Measurements from ENCODE around the gene KIF5A.

Gene KIF5A

GRCh38 chr12:57628280-57629191 is 78.7 kb downstream of the KIF5A start:
- Histone ChIP-seq H3K9ac (no peak overlapping the region), H3K4me3 (no peak overlapping the region), H3K36me3 (no peaks in the 10 kb centered on the region), H3K4me2 (no peak overlapping the region), H3K4me1 (peaks cover 19% of the 10 kb centered on the region), H3K27ac (no peak overlapping the region), H4K20me1 (peaks cover 30% of the 10 kb centered on the region), H3K27me3 (peaks cover 100% of the 10 kb centered on the region), H3K9me3 (peaks cover 18% of the 10 kb centered on the region)
- TF ChIP-seq Cebpa-rat (IDR thresholded peaks at IDR 0.05): no peak

DNA sequence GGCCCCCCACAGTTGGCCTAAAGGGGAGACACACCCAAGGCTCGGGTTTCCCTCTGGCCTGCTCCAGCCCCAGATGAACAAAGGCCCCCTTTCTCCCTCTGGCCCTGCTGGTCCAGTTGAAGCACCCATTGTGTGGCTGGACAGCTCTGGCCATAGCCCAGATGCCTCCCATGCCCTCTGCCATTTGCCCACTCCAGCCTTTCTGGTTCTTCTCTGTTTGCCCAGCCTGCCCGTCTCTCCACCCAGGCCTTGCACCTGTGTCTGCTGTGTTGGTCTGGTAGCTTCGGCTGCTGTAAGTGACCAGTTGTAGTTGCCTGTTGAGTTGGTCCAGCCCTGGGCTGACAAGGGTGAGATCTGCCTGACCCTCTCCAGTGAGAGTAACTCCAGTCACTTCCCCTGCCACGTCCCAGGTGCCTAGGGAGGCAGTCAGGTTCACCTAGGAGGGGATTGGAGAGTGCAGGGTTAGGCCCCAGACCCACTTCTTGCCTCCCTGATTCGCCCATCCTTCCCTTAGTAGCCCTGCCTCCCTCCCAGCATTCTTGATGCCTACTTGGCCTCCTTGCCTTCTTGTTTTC is 80.1 kb downstream of the KIF5A start:
- peaks cover 30% of the 10 kb centered on the region for H4K20me1 ChIP-seq
- peaks cover 18% of the 10 kb centered on the region for H3K9me3 ChIP-seq
- no peak overlapping the region for H3K4me3 ChIP-seq
- no peak overlapping the region for H3K4me2 ChIP-seq
- TF ChIP-seq Cebpa-rat (IDR thresholded peaks at IDR 0.05): no peak
- peaks cover 92% of the 10 kb centered on the region for H3K27me3 ChIP-seq
- H3K27ac ChIP-seq: no peak overlapping the region
- no peak overlapping the region for H3K9ac ChIP-seq
- peaks cover 19% of the 10 kb centered on the region for H3K4me1 ChIP-seq
- no peaks in the 10 kb centered on the region for H3K36me3 ChIP-seq

DNA sequence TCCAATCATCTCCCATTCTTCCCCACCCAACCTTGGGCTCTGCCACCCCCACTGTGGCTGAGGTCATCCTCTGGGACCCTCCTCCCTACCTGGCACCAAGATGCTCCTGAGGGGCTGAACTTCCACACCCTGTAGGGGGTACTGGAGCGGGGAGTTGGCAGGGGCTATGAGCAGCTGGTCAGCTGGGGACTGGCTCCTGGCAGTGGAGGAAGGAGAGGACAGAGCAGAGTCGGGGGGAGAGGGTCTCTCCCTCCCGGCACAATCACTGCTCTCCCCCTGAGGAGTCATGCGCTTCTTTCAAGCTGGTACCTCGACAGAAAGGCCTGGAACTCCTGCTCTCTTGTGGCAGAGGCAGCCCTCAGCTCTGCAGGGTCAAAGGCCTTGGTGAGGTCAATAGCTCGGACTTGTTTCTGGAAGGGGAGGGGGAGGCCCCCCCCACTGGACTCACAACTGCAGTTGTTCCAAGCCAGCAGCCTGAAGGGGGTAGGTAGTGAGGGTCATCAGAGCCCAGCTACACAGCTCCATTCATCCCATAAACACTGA is 81.1 kb downstream of the KIF5A start:
- no peak for TF ChIP-seq Cebpa-rat (IDR thresholded peaks at IDR 0.05)
- H3K36me3 ChIP-seq: no peaks in the 10 kb centered on the region
- no peak overlapping the region for H3K27ac ChIP-seq
- H4K20me1 ChIP-seq: peaks cover 30% of the 10 kb centered on the region
- no peak overlapping the region for H3K4me2 ChIP-seq
- H3K4me1 ChIP-seq: peaks cover 10% of the 10 kb centered on the region; the same call in 1 of the 2 replicates
- H3K4me3 ChIP-seq: no peak overlapping the region
- H3K9me3 ChIP-seq: peaks cover 18% of the 10 kb centered on the region
- peaks cover 82% of the 10 kb centered on the region for H3K27me3 ChIP-seq
- no peak overlapping the region for H3K9ac ChIP-seq

DNA sequence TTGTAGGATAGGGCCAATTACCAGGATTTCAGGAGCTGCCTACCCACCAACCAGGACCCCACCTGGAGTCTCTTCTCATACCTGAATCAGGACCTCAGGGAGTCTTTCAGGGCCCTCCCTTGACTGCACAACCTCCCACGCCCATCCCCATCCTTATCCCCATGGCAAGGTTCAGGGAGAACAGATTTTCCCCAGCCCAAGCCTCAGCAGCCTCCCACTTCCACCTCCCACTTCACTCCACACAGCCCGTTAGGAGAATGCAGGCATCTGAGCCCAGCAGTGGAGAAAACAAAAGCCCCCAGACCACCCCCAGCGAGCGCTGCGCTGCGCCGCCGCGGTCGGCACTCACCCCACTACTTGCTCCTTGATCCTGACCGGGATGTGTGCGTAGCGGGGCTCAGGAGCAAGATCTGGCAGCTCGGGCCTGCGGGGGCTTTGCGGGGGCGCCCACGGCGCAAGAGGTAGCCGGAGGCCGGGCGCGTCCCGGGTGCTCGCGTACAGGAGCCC is 81.8 kb downstream of the KIF5A start:
- no peak for TF ChIP-seq Cebpa-rat (IDR thresholded peaks at IDR 0.05)
- peak overlapping the region; percentile 99 for H3K4me2 ChIP-seq
- H3K36me3 ChIP-seq: no peaks in the 10 kb centered on the region
- no peak overlapping the region for H3K9ac ChIP-seq
- H4K20me1 ChIP-seq: peaks cover 30% of the 10 kb centered on the region
- no peak overlapping the region for H3K27ac ChIP-seq
- H3K27me3 ChIP-seq: peaks cover 75% of the 10 kb centered on the region
- peaks cover 18% of the 10 kb centered on the region for H3K9me3 ChIP-seq
- peaks cover 8% of the 10 kb centered on the region; the same call in 1 of the 2 replicates for H3K4me1 ChIP-seq
- H3K4me3 ChIP-seq: peak overlapping the region; percentile 71

DNA sequence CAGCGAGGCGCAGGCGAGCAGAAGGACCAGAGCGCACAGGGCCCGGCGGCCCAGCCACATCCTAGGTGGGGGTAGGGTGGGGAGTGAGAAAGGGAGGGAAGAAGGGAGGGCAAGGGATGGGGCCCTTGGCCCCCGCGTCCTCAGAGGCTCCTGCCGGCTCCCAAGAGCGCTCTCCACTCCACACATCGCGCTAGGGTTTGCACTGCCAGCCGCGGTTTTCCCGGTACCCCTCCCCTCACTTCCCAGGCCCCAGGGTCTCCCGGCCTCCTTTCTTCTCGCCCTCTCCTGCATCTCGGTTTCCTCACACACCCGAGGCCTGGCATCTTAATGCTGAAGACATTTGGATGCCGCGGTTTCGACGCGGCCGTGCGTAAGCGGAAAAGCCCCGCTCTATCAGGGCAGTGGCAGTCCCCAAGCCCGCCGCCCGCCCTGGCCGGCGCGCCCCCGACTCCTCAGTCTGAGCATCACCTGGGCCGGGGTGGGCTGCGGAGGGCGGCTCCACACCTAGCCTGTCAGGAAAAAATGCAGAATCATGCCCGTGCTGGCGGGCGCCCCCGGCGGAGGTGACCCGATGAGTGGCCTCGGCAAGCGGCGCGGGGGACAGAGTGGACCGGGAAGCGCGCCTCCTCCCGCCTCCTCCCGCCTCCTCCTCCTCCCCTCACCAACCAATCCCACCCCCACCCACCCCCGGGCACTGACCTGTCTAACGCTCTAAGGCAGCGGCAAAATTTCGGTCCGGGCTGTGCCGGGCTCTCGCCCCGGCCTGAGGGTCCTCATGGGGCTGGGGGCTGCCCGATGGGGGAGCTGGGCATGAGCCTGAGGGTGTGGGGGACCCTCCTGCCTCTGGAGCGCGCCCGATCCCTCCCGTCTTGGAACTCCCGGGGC is 82.5 kb downstream of the KIF5A start:
- Histone ChIP-seq H4K20me1 (peaks cover 30% of the 10 kb centered on the region), H3K9me3 (peaks cover 18% of the 10 kb centered on the region), H3K4me1 (peaks cover 8% of the 10 kb centered on the region; the same call in 1 of the 2 replicates), H3K27ac (no peak overlapping the region), H3K4me3 (peak overlapping the region; percentile 71), H3K36me3 (no peaks in the 10 kb centered on the region), H3K9ac (peak overlapping the region; percentile 73), H3K4me2 (peak overlapping the region; percentile 99), H3K27me3 (peaks cover 68% of the 10 kb centered on the region)
- TF ChIP-seq Cebpa-rat (IDR thresholded peaks at IDR 0.05): no peak

GRCh38 chr12:57632958-57633840 is 83.4 kb downstream of the KIF5A start, which contains the start of gene B4GALNT1:
B4GALNT1 (minus strand) TSS chr12:57633201; CDS start chr12:57632132, 1,069 bp downstream.
- H3K9me3 ChIP-seq: peaks cover 9% of the 10 kb centered on the region; the same call in 1 of the 2 replicates
- peak within 1 kb of the TSS; percentile 71 for H3K4me3 ChIP-seq
- TF ChIP-seq Cebpa-rat (IDR thresholded peaks at IDR 0.05): no peak
- H3K9ac ChIP-seq: peak within 1 kb of the TSS; percentile 73
- peaks cover 8% of the 10 kb centered on the region; the same call in 1 of the 2 replicates for H3K4me1 ChIP-seq
- no peak within 1 kb of the TSS for H3K27ac ChIP-seq
- H4K20me1 ChIP-seq: peaks cover 30% of the 10 kb centered on the region
- H3K27me3 ChIP-seq: peaks cover 60% of the 10 kb centered on the region
- H3K36me3 ChIP-seq: no peaks in the 10 kb centered on the region
- peak within 1 kb of the TSS; percentile 99 for H3K4me2 ChIP-seq

Data from BLaER1 (cell line).